Activated T-cell treated with anti-CD3 and anti-CD28 coated beads, Interleukin-2, amount 50 U/mL, for 24 hours (primary cell): ENCODE measurements around the gene CD36.
"Not testable (repeated sequence)": the region's sequence is repeated elsewhere in the genome, so short reads cannot be mapped to it uniquely, and the experiment has no call there.

ENCODE experiments used
- DNase-seq: peaks from one replicate; pipeline ENCODE4 v3.0.0-alpha.2; 2020
- H3K27ac Mint-ChIP-seq: 2 replicates; pipeline ENCODE4 v1.8.0; 2020; ENCODE audit warnings: mild to moderate bottlenecking, mixed read lengths
- H3K27me3 Mint-ChIP-seq: 2 replicates; pipeline ENCODE4 v1.8.0; 2020; ENCODE audit warnings: mixed read lengths
- H3K36me3 Mint-ChIP-seq: 2 replicates; pipeline ENCODE4 v1.8.0; 2020; ENCODE audit warnings: low read depth, mixed read lengths
- H3K4me1 Mint-ChIP-seq: 2 replicates; pipeline ENCODE4 v1.8.0; 2020; ENCODE audit warnings: low read depth, mixed read lengths
- H3K4me3 Mint-ChIP-seq: 2 replicates; pipeline ENCODE4 v1.8.0; 2020; ENCODE audit warnings: mild to moderate bottlenecking, moderate library complexity, mixed read lengths
- H3K9me3 Mint-ChIP-seq: 2 replicates; pipeline ENCODE4 v1.8.0; 2020; ENCODE audit warnings: mixed read lengths

The CD36 gene

DNA sequence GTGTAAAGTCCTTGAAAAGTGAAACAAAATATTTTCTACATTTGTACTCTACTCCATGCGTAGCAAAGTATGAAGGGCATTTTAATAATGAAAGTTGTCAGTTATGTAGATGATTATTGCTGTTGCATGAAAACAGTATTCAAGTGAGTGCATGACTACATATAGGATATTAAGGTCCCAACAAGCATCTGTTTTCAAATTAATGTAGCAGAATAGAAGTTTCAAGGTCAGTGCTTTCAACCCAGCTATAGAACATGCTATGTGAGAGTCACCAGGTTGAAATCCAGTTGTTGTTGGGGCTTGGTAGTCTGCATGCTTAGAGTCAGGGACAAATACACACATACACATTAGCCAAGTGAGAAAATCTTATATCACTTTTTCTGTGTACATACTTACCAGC, 14.8 kb downstream of the CD36 start:
- no peak for DNase-seq
- Mint-ChIP-seq H3K27ac (no peak overlapping the region), H3K4me1 (no peaks in the 10 kb centered on the region), H3K36me3 (no peaks in the 10 kb centered on the region), H3K27me3 (no peaks in the 10 kb centered on the region), H3K9me3 (no peaks in the 10 kb centered on the region), H3K4me3 (no peak overlapping the region)

DNA sequence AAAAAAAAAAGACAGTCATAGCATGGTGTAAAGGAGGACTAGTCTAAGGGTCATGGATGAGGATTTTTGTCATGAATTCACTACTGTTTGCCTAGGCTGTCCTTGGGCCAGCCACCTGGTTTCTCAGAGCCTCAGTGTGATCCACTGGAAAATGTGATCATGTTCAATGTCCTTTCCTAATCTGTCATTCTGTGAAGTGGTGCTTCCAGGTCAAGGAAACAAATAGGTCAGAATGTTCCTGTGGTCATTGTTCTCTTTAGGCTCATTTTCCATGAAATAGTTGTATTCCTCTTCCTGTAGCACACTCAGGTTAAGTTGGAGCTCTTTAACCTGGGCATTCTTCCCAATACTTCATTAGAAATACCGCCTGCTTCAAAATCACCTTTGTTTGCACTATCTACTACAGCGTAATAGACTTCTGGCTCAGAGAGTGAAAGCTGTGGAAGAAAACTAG, 16.5 kb downstream of the CD36 start:
- H3K27me3 Mint-ChIP-seq: no peaks in the 10 kb centered on the region
- H3K4me3 Mint-ChIP-seq: no peak overlapping the region
- H3K9me3 Mint-ChIP-seq: no peaks in the 10 kb centered on the region
- H3K36me3 Mint-ChIP-seq: no peaks in the 10 kb centered on the region
- H3K4me1 Mint-ChIP-seq: no peaks in the 10 kb centered on the region
- no peak overlapping the region for H3K27ac Mint-ChIP-seq
- no peak for DNase-seq

DNA sequence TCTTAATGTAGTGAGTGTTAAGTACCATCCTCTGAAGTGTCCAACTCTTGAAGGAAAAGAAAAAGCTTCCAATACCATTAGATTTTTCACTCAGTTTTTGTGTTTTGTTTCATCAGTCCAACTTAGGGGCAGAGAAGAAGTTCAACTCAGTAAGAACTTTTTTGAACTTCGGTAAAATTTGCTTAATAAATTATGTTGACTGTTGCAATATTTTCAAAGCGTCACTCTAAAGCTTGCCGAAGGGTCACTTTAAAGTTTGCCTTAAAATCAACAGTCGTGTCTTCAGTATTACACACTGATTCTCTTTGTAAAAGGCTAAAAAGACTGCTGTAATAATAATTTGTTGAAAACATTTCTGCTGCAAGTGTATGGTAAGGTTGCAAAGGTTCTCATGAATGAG, 17.6 kb downstream of the CD36 start:
- H3K9me3 Mint-ChIP-seq: no peaks in the 10 kb centered on the region
- no peaks in the 10 kb centered on the region for H3K36me3 Mint-ChIP-seq
- H3K27me3 Mint-ChIP-seq: no peaks in the 10 kb centered on the region
- no peak overlapping the region for H3K27ac Mint-ChIP-seq
- H3K4me1 Mint-ChIP-seq: no peaks in the 10 kb centered on the region
- no peak overlapping the region for H3K4me3 Mint-ChIP-seq
- no peak for DNase-seq

DNA sequence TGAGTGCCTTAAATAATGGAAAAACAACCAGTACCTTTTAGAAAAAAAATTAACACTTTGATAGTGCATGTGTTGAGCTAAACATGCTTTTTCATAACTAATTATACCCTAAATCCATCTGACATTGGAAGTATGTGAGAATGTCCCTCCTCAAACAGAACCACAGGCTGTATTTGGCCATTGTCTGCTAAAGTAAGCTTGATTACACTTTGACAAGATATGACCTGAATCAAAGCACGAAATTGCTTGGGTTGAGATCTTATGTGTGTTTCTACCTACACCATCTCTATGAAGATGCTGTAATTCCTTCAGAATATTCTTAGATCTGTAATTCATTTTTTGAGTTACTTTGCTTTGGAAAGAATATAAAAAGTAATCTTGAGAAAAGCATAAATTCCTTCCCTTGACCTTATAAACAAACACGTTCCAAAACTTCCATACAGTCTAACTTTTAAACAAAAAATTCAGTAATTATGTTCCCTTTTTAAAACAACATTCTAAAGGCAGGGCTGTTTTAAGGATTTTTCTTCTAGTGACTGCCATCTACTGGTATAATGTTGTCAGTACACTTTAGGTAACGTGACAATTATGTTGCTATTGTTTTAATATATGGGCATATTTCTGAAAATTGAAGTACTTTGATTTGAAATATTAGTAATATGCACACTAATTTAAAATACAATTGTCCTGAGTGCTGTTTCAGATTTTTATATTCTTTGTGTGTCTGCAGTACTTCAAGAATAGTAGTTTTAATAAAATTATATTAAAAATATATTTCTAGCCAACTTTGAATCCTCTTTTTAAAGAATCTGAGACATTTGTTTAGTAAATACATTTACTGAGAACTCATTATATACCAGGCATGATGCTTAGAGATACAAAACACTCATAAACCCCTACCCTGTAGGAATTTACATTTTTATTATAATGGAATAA, 20.9 kb downstream of the CD36 start:
- Mint-ChIP-seq H3K4me3 (no peak overlapping the region), H3K27ac (no peak overlapping the region), H3K36me3 (no peaks in the 10 kb centered on the region), H3K9me3 (no peaks in the 10 kb centered on the region), H3K27me3 (no peaks in the 10 kb centered on the region), H3K4me1 (no peaks in the 10 kb centered on the region)
- DNase-seq: no peak

DNA sequence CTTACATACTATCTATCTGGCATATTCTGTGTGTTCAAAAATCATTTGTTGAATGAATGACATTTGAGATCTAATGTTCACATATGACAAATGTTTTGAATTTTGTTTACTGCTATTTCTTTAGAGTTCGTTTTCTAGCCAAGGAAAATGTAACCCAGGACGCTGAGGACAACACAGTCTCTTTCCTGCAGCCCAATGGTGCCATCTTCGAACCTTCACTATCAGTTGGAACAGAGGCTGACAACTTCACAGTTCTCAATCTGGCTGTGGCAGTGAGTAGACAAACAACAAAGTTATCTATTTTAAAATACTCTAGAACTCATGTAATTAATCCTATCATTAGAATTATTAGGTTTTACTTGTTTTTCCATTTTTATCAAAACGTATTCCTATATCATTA, 22.5 kb downstream of the CD36 start:
- H3K27ac Mint-ChIP-seq: no peak overlapping the region
- H3K36me3 Mint-ChIP-seq: no peaks in the 10 kb centered on the region
- H3K27me3 Mint-ChIP-seq: no peaks in the 10 kb centered on the region
- H3K4me1 Mint-ChIP-seq: no peaks in the 10 kb centered on the region
- DNase-seq: no peak
- H3K9me3 Mint-ChIP-seq: no peaks in the 10 kb centered on the region
- no peak overlapping the region for H3K4me3 Mint-ChIP-seq

DNA sequence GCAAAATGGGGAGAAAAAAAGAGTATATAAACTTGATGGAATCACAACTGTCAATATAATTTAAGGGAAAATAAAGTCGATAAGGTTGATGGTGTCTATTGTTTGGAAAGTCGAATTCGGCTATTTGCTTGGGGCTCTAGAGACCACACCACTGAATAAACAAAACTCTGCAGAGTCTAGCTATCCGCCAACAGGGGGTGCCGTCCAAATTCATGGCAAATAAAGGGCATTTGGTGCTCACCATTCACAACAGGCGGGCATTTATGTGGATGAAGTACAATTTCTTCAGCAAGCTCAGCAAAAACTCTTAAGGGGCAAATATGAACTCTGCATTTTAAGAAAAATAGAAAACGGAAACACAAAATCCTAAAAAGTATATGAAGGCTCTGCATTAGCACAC, 23.3 kb downstream of the CD36 start:
- no peaks in the 10 kb centered on the region for H3K4me1 Mint-ChIP-seq
- H3K4me3 Mint-ChIP-seq: no peak overlapping the region
- H3K36me3 Mint-ChIP-seq: no peaks in the 10 kb centered on the region
- no peaks in the 10 kb centered on the region for H3K9me3 Mint-ChIP-seq
- H3K27ac Mint-ChIP-seq: no peak overlapping the region
- no peaks in the 10 kb centered on the region for H3K27me3 Mint-ChIP-seq
- no peak for DNase-seq

DNA sequence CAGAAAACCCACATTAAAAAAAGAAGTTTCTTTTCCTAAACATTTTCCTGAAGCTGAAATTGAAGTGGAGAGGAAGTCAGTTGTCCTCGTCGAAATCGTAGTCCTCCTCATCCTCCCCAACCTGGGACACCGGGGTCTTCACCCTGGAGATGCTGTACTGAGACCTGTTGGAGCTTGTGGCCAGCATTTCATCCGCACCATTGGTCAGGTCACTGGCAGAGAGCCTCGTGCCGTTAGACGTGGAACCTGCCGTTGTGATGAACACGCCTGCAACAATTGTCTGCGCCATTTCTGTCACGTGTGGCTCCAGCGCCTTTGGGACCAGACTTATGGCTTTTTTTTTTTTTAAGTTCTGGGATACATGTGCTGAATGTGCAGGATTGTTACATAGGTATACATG, 23.8 kb downstream of the CD36 start:
- no peak overlapping the region for H3K4me3 Mint-ChIP-seq
- H3K27ac Mint-ChIP-seq: no peak overlapping the region
- no peaks in the 10 kb centered on the region for H3K4me1 Mint-ChIP-seq
- H3K27me3 Mint-ChIP-seq: no peaks in the 10 kb centered on the region
- no peaks in the 10 kb centered on the region for H3K36me3 Mint-ChIP-seq
- no peak for DNase-seq
- H3K9me3 Mint-ChIP-seq: no peaks in the 10 kb centered on the region

DNA sequence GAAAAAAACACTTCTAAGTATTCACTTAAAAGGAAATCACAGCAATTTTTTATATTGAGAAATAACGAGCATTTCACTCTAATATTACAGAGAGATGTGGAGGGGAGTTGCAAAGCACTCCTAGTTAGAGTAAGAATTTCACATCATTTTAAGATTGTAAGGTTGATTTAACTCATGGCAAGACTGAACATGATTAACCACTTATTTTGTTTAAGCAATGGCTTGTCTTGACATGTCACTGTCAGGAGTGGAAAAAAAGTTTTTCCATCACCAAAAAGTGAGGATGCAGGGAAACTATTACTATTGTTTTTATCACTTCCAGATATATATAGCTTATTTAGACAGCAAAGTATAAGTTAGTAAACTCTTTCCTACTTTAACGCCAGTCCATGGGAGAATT, 27.1 kb downstream of the CD36 start:
- Mint-ChIP-seq H3K36me3 (no peaks in the 10 kb centered on the region), H3K4me3 (no peak overlapping the region), H3K4me1 (no peaks in the 10 kb centered on the region), H3K27ac (no peak overlapping the region), H3K9me3 (no peaks in the 10 kb centered on the region), H3K27me3 (no peaks in the 10 kb centered on the region)
- no peak for DNase-seq

DNA sequence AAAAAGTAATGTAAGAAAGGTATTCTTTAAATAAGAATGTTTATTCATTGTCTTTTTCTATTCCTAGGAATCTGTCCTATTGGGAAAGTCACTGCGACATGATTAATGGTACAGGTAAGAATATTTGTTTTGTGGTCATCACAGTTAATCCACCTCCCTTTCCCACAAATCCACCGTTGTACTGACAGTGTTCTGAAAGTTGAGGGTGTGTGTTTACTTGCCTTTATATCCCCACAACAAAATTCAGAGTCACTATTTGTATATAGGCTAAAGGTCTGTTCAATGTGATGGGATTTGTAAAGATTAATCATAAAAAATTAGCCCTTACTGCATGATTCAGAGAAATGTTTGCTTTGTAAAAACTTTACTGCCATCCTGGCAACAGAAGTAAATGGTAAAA, 27.9 kb downstream of the CD36 start:
- Mint-ChIP-seq H3K4me1 (no peaks in the 10 kb centered on the region), H3K36me3 (no peaks in the 10 kb centered on the region), H3K27me3 (no peaks in the 10 kb centered on the region), H3K9me3 (no peaks in the 10 kb centered on the region), H3K27ac (no peak overlapping the region), H3K4me3 (no peak overlapping the region)
- no peak for DNase-seq

DNA sequence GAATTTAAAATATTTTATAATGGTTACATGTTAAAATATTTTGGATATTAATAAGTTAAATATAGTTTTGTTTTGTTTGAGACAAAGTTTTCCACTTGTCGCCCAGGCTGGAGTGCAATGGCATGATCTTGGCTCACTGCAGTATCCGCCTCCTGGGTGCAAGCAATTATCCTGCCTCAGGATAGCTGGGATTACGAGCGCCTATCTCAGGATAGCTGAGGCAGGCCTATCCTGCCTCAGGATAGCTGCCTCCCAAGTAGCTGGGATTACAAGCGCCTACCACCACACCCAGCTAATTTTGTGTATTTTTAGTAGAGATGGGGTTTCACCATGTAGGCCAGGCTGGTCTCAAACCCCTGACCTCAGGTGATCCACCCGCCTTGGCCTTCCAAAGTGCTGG, 30.9 kb downstream of the CD36 start:
- H3K36me3 Mint-ChIP-seq, DNase-seq, H3K4me1 Mint-ChIP-seq, H3K27ac Mint-ChIP-seq, H3K27me3 Mint-ChIP-seq, H3K9me3 Mint-ChIP-seq, H3K4me3 Mint-ChIP-seq: not testable (repeated sequence)

DNA sequence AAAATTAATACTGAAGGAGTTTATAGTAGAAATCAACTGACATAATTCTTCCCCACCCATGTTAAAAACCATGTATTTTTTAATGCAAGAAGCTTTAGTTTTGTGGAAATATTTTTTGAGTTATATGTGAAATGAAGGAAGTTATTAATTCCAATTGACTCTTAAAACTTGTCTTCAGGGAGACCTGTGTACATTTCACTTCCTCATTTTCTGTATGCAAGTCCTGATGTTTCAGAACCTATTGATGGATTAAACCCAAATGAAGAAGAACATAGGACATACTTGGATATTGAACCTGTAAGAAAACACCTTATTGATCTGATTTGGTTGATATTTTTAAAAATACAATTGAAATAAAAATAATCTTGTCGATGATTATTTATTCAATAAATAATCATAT, 33.3 kb downstream of the CD36 start:
- no peaks in the 10 kb centered on the region for H3K9me3 Mint-ChIP-seq
- H3K4me1 Mint-ChIP-seq: no peaks in the 10 kb centered on the region
- no peaks in the 10 kb centered on the region for H3K36me3 Mint-ChIP-seq
- no peaks in the 10 kb centered on the region for H3K27me3 Mint-ChIP-seq
- no peak overlapping the region for H3K27ac Mint-ChIP-seq
- H3K4me3 Mint-ChIP-seq: no peak overlapping the region
- no peak for DNase-seq

DNA sequence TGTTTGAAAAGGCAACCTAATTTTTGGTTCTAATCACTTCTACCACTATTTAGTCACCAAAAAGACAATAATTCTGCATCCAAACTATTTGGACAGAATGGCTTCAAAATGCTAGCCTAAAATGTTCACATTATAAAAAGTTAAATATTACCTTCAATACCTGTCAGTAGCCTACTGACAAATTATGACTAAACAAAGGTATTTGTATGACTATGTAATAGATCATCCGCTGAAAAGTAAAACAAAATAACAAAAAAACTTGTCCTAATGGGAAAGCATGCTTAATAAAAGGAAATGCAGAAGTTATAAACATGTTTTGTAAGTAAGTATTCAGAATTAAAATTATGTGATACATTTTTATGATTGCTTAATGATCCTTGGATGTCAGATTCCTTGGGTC, 36.6 kb downstream of the CD36 start:
- H3K36me3 Mint-ChIP-seq: no peaks in the 10 kb centered on the region
- no peak for DNase-seq
- H3K4me1 Mint-ChIP-seq: no peaks in the 10 kb centered on the region
- no peaks in the 10 kb centered on the region for H3K9me3 Mint-ChIP-seq
- H3K27ac Mint-ChIP-seq: no peak overlapping the region
- no peak overlapping the region for H3K4me3 Mint-ChIP-seq
- no peaks in the 10 kb centered on the region for H3K27me3 Mint-ChIP-seq

DNA sequence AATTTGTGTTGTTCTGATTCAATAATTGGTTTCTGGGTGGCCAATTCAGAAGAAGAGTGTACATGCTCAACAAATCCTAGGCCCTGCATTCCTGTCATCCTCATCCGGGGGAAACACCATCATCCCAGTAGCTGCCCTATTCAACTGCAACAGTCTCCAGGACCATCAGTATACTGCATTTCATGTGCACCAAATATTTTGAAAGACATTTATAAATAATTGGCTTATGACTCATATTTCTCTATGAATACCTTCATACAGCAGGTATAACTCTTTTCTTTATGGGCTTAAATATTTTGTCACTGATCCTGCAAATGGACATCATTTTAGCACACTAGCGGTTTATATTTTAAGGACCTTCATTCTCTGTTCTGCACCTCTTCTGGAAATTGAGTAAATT, 38.0 kb downstream of the CD36 start:
- H3K27me3 Mint-ChIP-seq: no peaks in the 10 kb centered on the region
- H3K4me1 Mint-ChIP-seq: no peaks in the 10 kb centered on the region
- H3K36me3 Mint-ChIP-seq: no peaks in the 10 kb centered on the region
- no peak overlapping the region for H3K27ac Mint-ChIP-seq
- DNase-seq: no peak
- H3K9me3 Mint-ChIP-seq: no peaks in the 10 kb centered on the region
- H3K4me3 Mint-ChIP-seq: no peak overlapping the region

DNA sequence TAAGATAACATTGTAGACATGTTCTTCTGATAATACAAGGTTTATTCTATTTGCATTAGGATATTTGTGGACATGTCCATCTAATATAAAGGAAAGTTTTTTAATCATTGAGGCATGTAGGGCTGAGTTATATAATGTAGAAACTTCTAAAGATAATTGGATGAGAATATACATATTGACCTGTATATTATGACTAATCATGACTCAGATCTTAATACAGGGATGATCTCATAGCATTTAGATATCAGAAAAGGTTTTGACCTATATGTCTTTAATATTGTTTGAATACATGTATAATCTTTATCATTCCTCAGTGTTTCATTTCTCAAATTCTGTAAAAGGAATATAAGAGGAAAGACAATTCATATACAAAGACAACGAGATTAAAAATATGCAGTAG, 39.2 kb downstream of the CD36 start:
- Mint-ChIP-seq H3K36me3 (no peaks in the 10 kb centered on the region), H3K4me3 (no peak overlapping the region), H3K27ac (no peak overlapping the region), H3K27me3 (no peaks in the 10 kb centered on the region), H3K4me1 (no peaks in the 10 kb centered on the region), H3K9me3 (no peaks in the 10 kb centered on the region)
- DNase-seq: no peak

DNA sequence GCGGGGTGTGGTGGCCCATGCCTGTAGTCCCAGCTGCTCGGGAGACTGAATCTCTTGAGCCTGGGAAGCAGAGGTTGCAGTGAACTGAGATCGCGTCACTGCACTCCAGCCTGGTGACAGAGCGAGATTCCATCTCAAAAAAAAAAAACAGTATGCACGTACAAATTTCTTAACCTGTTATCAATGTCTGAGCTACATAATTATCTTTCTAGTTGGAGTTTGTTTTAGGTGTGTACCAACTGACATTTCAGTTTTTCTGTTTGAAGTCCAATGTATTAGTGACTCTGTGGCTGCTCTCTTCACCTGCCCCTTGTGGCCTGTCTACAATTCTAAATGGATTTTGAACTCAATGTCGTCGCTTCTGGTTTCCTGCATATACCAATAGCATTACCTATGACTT, 40.3 kb downstream of the CD36 start:
- Mint-ChIP-seq H3K9me3 (no peaks in the 10 kb centered on the region), H3K36me3 (no peaks in the 10 kb centered on the region), H3K4me1 (no peaks in the 10 kb centered on the region), H3K4me3 (no peak overlapping the region), H3K27ac (no peak overlapping the region), H3K27me3 (no peaks in the 10 kb centered on the region)
- no peak for DNase-seq
